ENCODE measurements around the gene CAPN8. TPM values are rescaled to one million over a fixed set of nuclear protein-coding genes. Genes with fewer than 3 reads are reported as not detected.

The CAPN8 gene
- total RNA-seq, 4 donors from 2014 or later, result 0.20 to 0.79 (median 0.40) TPM; not detected in 1

GRCh38 chr1:223631956-223632355 is 33.5 kb downstream of the CAPN8 start:
- no peak for TF ChIP-seq CTCF (IDR thresholded peaks at IDR 0.05)
- TF ChIP-seq POLR2A (IDR thresholded peaks at IDR 0.05), result no peak
- H3K4me3 ChIP-seq (replicated peaks in 1 of 3), result no peak overlapping the region
- H3K9me3 ChIP-seq, result no peaks in the 10 kb centered on the region
- WGBS, 2 donors, result 38 to 45% methylated on average over 6 of the region's 6 CpGs
- H3K27ac ChIP-seq, result no peak overlapping the region
- no peaks in the 10 kb centered on the region for H3K36me3 ChIP-seq
- H3K4me1 ChIP-seq, result peaks cover 0 to 5% of the 10 kb centered on the region in 2 donors
- intact Hi-C loops (cut with DNase I), result no loop called here
- no peak for DNase-seq
- no peaks in the 10 kb centered on the region for H3K27me3 ChIP-seq

- H3K27me3 ChIP-seq, result no peaks in the 10 kb centered on the region
- H3K4me1 ChIP-seq, result peaks cover 0 to 5% of the 10 kb centered on the region in 2 donors
- no peak for DNase-seq
- no peaks in the 10 kb centered on the region for H3K36me3 ChIP-seq
- TF ChIP-seq CTCF (IDR thresholded peaks at IDR 0.05), result no peak
- no peak for TF ChIP-seq POLR2A (IDR thresholded peaks at IDR 0.05)
- H3K9me3 ChIP-seq, result no peaks in the 10 kb centered on the region
- 38 to 46% methylated on average over 2 of the region's 2 CpGs for WGBS, 2 donors
- no peak overlapping the region for H3K27ac ChIP-seq
- no peak overlapping the region for H3K4me3 ChIP-seq (replicated peaks in 1 of 3)
- intact Hi-C loops (cut with DNase I), result no loop called here
Observed at GRCh38 chr1:223631473-223631872, 34.0 kb downstream of the CAPN8 start.

- Histone ChIP-seq H3K27me3 (no peaks in the 10 kb centered on the region), H3K27ac (no peak overlapping the region), H3K36me3 (no peaks in the 10 kb centered on the region), H3K9me3 (no peaks in the 10 kb centered on the region), H3K4me3 (replicated peaks in 1 of 3) (no peak overlapping the region), H3K4me1 (peaks cover 0 to 5% of the 10 kb centered on the region in 2 donors)
- no peak for DNase-seq
- WGBS, 2 donors, result 60 to 79% methylated on average over 3 of the region's 3 CpGs
- intact Hi-C loops (cut with DNase I), result no loop called here
- TF ChIP-seq POLR2A (IDR thresholded peaks at IDR 0.05), result no peak
- TF ChIP-seq CTCF (IDR thresholded peaks at IDR 0.05), result no peak
Observed at GRCh38 chr1:223629126-223629457, 36.4 kb downstream of the CAPN8 start.

GRCh38 chr1:223628233-223629125 is 37.0 kb downstream of the CAPN8 start:
- no peak overlapping the region for H3K4me3 ChIP-seq (replicated peaks in 1 of 3)
- no peaks in the 10 kb centered on the region for H3K36me3 ChIP-seq
- no peak overlapping the region for H3K27ac ChIP-seq
- TF ChIP-seq CTCF (IDR thresholded peaks at IDR 0.05) (peak; percentile 27 to 59 (median 43)), POLR2A (IDR thresholded peaks at IDR 0.05) (no peak)
- no peaks in the 10 kb centered on the region for H3K9me3 ChIP-seq
- H3K4me1 ChIP-seq, result peaks cover 0 to 5% of the 10 kb centered on the region in 2 donors
- DNase-seq, result peak; percentile 57
- intact Hi-C loops (cut with DNase I), result no loop called here
- WGBS, 2 donors, result 60 to 64% methylated on average over 10 to 13 of the region's 13 CpGs
- H3K27me3 ChIP-seq, result no peaks in the 10 kb centered on the region

- no peaks in the 10 kb centered on the region for H3K36me3 ChIP-seq
- H3K27me3 ChIP-seq, result no peaks in the 10 kb centered on the region
- intact Hi-C loops (cut with DNase I), result no loop called here
- TF ChIP-seq CTCF (IDR thresholded peaks at IDR 0.05) (no peak), POLR2A (IDR thresholded peaks at IDR 0.05) (no peak)
- no peaks in the 10 kb centered on the region for H3K9me3 ChIP-seq
- H3K4me1 ChIP-seq, result peaks cover 0 to 13% of the 10 kb centered on the region in 2 donors
- DNase-seq, result no peak
- H3K4me3 ChIP-seq (replicated peaks in 1 of 3), result no peak overlapping the region
- 66 to 68% methylated on average over 17 of the region's 17 CpGs for WGBS, 2 donors
- H3K27ac ChIP-seq, result no peak overlapping the region
Observed at GRCh38 chr1:223622132-223622842, 43.2 kb downstream of the CAPN8 start.

All from thyroid gland (tissue), 4 donors.